Activated naive CD8-positive, alpha-beta T cell treated with anti-CD3 and anti-CD28 coated beads, Interleukin-2, amount 50 U/mL, for 24 hours (primary cell): ENCODE data around the gene PSMD1.
"Not testable (repeated sequence)": the region's sequence is repeated elsewhere in the genome, so short reads cannot be mapped to it uniquely, and the experiment has no call there.

Experiments used
- ATAC-seq: fragments of 150-1000 bp; cut with Tn5 transposase; one replicate; pipeline ENCODE4 v1.10.0; 2021
- DNase-seq: peaks from one replicate; pipeline ENCODE4 v3.0.0; 2021
- H3K27ac Mint-ChIP-seq: one replicate; pipeline ENCODE4 v1.8.0; 2021; ENCODE audit warnings: mild to moderate bottlenecking, mixed read lengths
- H3K27me3 Mint-ChIP-seq: one replicate; pipeline ENCODE4 v1.8.0; 2021; ENCODE audit warnings: mixed read lengths
- H3K36me3 Mint-ChIP-seq: one replicate; pipeline ENCODE4 v1.8.0; 2021; ENCODE audit warnings: low read depth, mixed read lengths
- H3K4me1 Mint-ChIP-seq: one replicate; pipeline ENCODE4 v1.8.0; 2021; ENCODE audit warnings: mixed read lengths
- H3K4me3 Mint-ChIP-seq: one replicate; pipeline ENCODE4 v1.8.0; 2021; ENCODE audit warnings: mild to moderate bottlenecking, moderate library complexity, mixed read lengths
- H3K9me3 Mint-ChIP-seq: one replicate; pipeline ENCODE4 v1.8.0; 2021; ENCODE audit warnings: mixed read lengths

Gene PSMD1

GRCh38 chr2:231059756-231060155, 3.1 kb downstream of the PSMD1 start:
- H3K27me3 Mint-ChIP-seq: no peaks in the 10 kb centered on the region
- H3K36me3 Mint-ChIP-seq: peaks cover 39% of the 10 kb centered on the region
- H3K9me3 Mint-ChIP-seq: no peaks in the 10 kb centered on the region
- peaks cover 38% of the 10 kb centered on the region for H3K4me1 Mint-ChIP-seq
- no peak for DNase-seq
- no peak for ATAC-seq
- no peak overlapping the region for H3K4me3 Mint-ChIP-seq
- no peak overlapping the region for H3K27ac Mint-ChIP-seq

GRCh38 chr2:231062776-231063175, 6.1 kb downstream of the PSMD1 start:
- Mint-ChIP-seq H3K9me3 (no peaks in the 10 kb centered on the region), H3K27ac (no peak overlapping the region), H3K27me3 (no peaks in the 10 kb centered on the region), H3K4me1 (peaks cover 29% of the 10 kb centered on the region), H3K36me3 (peaks cover 56% of the 10 kb centered on the region), H3K4me3 (no peak overlapping the region)
- ATAC-seq: no peak
- no peak for DNase-seq

GRCh38 chr2:231063347-231063746, 6.7 kb downstream of the PSMD1 start:
- Mint-ChIP-seq H3K4me3 (no peak overlapping the region), H3K27ac (no peak overlapping the region), H3K9me3 (no peaks in the 10 kb centered on the region), H3K27me3 (no peaks in the 10 kb centered on the region), H3K4me1 (peaks cover 29% of the 10 kb centered on the region), H3K36me3 (peaks cover 62% of the 10 kb centered on the region)
- DNase-seq (no peak), ATAC-seq (no peak)

- peaks cover 12% of the 10 kb centered on the region for H3K4me1 Mint-ChIP-seq
- no peak overlapping the region for H3K4me3 Mint-ChIP-seq
- ATAC-seq (no peak), DNase-seq (no peak)
- no peaks in the 10 kb centered on the region for H3K27me3 Mint-ChIP-seq
- no peak overlapping the region for H3K27ac Mint-ChIP-seq
- H3K36me3 Mint-ChIP-seq: peaks cover 65% of the 10 kb centered on the region
- no peaks in the 10 kb centered on the region for H3K9me3 Mint-ChIP-seq
These were observed 9.3 kb downstream of the PSMD1 start for GRCh38 chr2:231065966-231066365.

GRCh38 chr2:231067531-231067930, 10.9 kb downstream of the PSMD1 start:
- H3K9me3 Mint-ChIP-seq, H3K4me3 Mint-ChIP-seq, ATAC-seq, H3K27me3 Mint-ChIP-seq, DNase-seq: not testable (repeated sequence)
- H3K27ac Mint-ChIP-seq: peak overlapping the region; percentile 63
- H3K4me1 Mint-ChIP-seq: peaks cover 12% of the 10 kb centered on the region
- H3K36me3 Mint-ChIP-seq: peaks cover 62% of the 10 kb centered on the region

GRCh38 chr2:231068525-231069222, 12.0 kb downstream of the PSMD1 start:
- Mint-ChIP-seq H3K36me3 (peaks cover 58% of the 10 kb centered on the region), H3K9me3 (no peaks in the 10 kb centered on the region), H3K27ac (peak overlapping the region; percentile 63), H3K4me3 (no peak overlapping the region), H3K27me3 (no peaks in the 10 kb centered on the region), H3K4me1 (peaks cover 12% of the 10 kb centered on the region)
- ATAC-seq: peak; percentile 97
- DNase-seq: no peak

- no peaks in the 10 kb centered on the region for H3K9me3 Mint-ChIP-seq
- no peaks in the 10 kb centered on the region for H3K27me3 Mint-ChIP-seq
- DNase-seq (no peak), ATAC-seq (no peak)
- H3K27ac Mint-ChIP-seq: no peak overlapping the region
- H3K36me3 Mint-ChIP-seq: peaks cover 55% of the 10 kb centered on the region
- peaks cover 12% of the 10 kb centered on the region for H3K4me1 Mint-ChIP-seq
- H3K4me3 Mint-ChIP-seq: no peak overlapping the region
These were observed 12.8 kb downstream of the PSMD1 start for GRCh38 chr2:231069379-231070054.

- ATAC-seq (no peak), DNase-seq (no peak)
- H3K27ac Mint-ChIP-seq: no peak overlapping the region
- no peaks in the 10 kb centered on the region for H3K9me3 Mint-ChIP-seq
- H3K36me3 Mint-ChIP-seq: peaks cover 67% of the 10 kb centered on the region
- no peaks in the 10 kb centered on the region for H3K4me1 Mint-ChIP-seq
- H3K27me3 Mint-ChIP-seq: no peaks in the 10 kb centered on the region
- H3K4me3 Mint-ChIP-seq: no peak overlapping the region
These were observed 27.9 kb downstream of the PSMD1 start for GRCh38 chr2:231084565-231084964.

GRCh38 chr2:231088754-231089153, 32.1 kb downstream of the PSMD1 start:
- no peaks in the 10 kb centered on the region for H3K4me1 Mint-ChIP-seq
- no peak for ATAC-seq
- no peak for DNase-seq
- H3K36me3 Mint-ChIP-seq: peaks cover 66% of the 10 kb centered on the region
- no peaks in the 10 kb centered on the region for H3K27me3 Mint-ChIP-seq
- no peaks in the 10 kb centered on the region for H3K9me3 Mint-ChIP-seq
- H3K4me3 Mint-ChIP-seq: no peak overlapping the region
- H3K27ac Mint-ChIP-seq: no peak overlapping the region

- ATAC-seq: no peak
- no peak for DNase-seq
- Mint-ChIP-seq H3K27me3 (no peaks in the 10 kb centered on the region), H3K4me1 (no peaks in the 10 kb centered on the region), H3K27ac (no peak overlapping the region), H3K4me3 (no peak overlapping the region), H3K9me3 (peaks cover 17% of the 10 kb centered on the region), H3K36me3 (peaks cover 84% of the 10 kb centered on the region)
These were observed 37.3 kb downstream of the PSMD1 start for GRCh38 chr2:231093933-231094332.

GRCh38 chr2:231094736-231095346, 38.2 kb downstream of the PSMD1 start:
- Mint-ChIP-seq H3K9me3 (peaks cover 24% of the 10 kb centered on the region), H3K36me3 (peaks cover 88% of the 10 kb centered on the region), H3K4me1 (no peaks in the 10 kb centered on the region), H3K4me3 (no peak overlapping the region), H3K27me3 (no peaks in the 10 kb centered on the region), H3K27ac (no peak overlapping the region)
- DNase-seq: no peak
- ATAC-seq: no peak

GRCh38 chr2:231099918-231100317, 43.3 kb downstream of the PSMD1 start:
- DNase-seq (peak; percentile 20), ATAC-seq (no peak)
- Mint-ChIP-seq H3K27me3 (no peaks in the 10 kb centered on the region), H3K27ac (no peak overlapping the region), H3K4me3 (no peak overlapping the region), H3K36me3 (peaks cover 61% of the 10 kb centered on the region), H3K4me1 (peaks cover 18% of the 10 kb centered on the region), H3K9me3 (peaks cover 30% of the 10 kb centered on the region)

- H3K27ac Mint-ChIP-seq, DNase-seq, H3K4me3 Mint-ChIP-seq, ATAC-seq, H3K27me3 Mint-ChIP-seq: not testable (repeated sequence)
- peaks cover 18% of the 10 kb centered on the region for H3K4me1 Mint-ChIP-seq
- peaks cover 59% of the 10 kb centered on the region for H3K36me3 Mint-ChIP-seq
- peaks cover 30% of the 10 kb centered on the region for H3K9me3 Mint-ChIP-seq
These were observed 43.7 kb downstream of the PSMD1 start for GRCh38 chr2:231100321-231100720.

GRCh38 chr2:231100990-231101389, 44.3 kb downstream of the PSMD1 start:
- peaks cover 57% of the 10 kb centered on the region for H3K36me3 Mint-ChIP-seq
- peaks cover 30% of the 10 kb centered on the region for H3K9me3 Mint-ChIP-seq
- H3K27ac Mint-ChIP-seq: no peak overlapping the region
- H3K27me3 Mint-ChIP-seq: no peaks in the 10 kb centered on the region
- peaks cover 18% of the 10 kb centered on the region for H3K4me1 Mint-ChIP-seq
- DNase-seq: no peak
- H3K4me3 Mint-ChIP-seq: no peak overlapping the region
- no peak for ATAC-seq

GRCh38 chr2:231102772-231103171, 46.1 kb downstream of the PSMD1 start:
- Mint-ChIP-seq H3K36me3 (peaks cover 46% of the 10 kb centered on the region), H3K27ac (no peak overlapping the region), H3K9me3 (peaks cover 23% of the 10 kb centered on the region), H3K4me3 (no peak overlapping the region), H3K27me3 (no peaks in the 10 kb centered on the region), H3K4me1 (peaks cover 18% of the 10 kb centered on the region)
- DNase-seq (no peak), ATAC-seq (no peak)
